SK-N-MC (cell line): Measurements from ENCODE around the gene USH2A.

Experiments used
- DNase-seq: peaks from one replicate; pipeline ENCODE4 v3.0.0-alpha.2; 2011; ENCODE audit warnings: low read depth, low spot score
- H3K27ac ChIP-seq: fragments of 200-600 bp; sonication (generic); 2 replicates; pipeline ENCODE4 v1.5.1; 2016; ENCODE audit warnings: mixed run types
- H3K36me3 ChIP-seq: fragments of 200-600 bp; sonication (generic); 2 replicates; pipeline ENCODE4 v1.6.1; 2017; ENCODE audit warnings: antibody characterized with exemption, low read length, mixed read lengths; ENCODE audit not compliant: insufficient read depth
- H3K4me3 ChIP-seq: fragments of 200-600 bp; sonication (generic); 2 replicates; pipeline ENCODE4 v1.5.1; 2016
- H3K9ac ChIP-seq: fragments of 200-600 bp; sonication (generic); 2 replicates; pipeline ENCODE4 v1.8.0; 2017; ENCODE audit warnings: mixed run types, mixed read lengths; ENCODE audit not compliant: insufficient read length
- H3K9me3 ChIP-seq: fragments of 200-600 bp; sonication (generic); 2 replicates; pipeline ENCODE4 v1.6.1; 2017; ENCODE audit warnings: low read depth, mild to moderate bottlenecking, antibody characterized with exemption, low read length, moderate library complexity, mixed read lengths
- EZH2 ChIP-seq: fragments of 200-600 bp; sonication (generic); IDR thresholded peaks from one replicate; pipeline ENCODE4 v1.6.1; 2017; ENCODE audit warnings: antibody characterized with exemption
- FOXP2 ChIP-seq: optimal IDR thresholded peaks from 2 replicates; pipeline ENCODE3; 2011; ENCODE audit warnings: mild to moderate bottlenecking, moderate library complexity; ENCODE audit not compliant: insufficient read depth; ENCODE audit errors: extremely low read length, control extremely low read depth
- POLR2AphosphoS5 ChIP-seq: IDR thresholded peaks from 2 replicates; pipeline ENCODE4 v1.6.1; 2012; ENCODE audit warnings: mild to moderate bottlenecking, low read depth, low read length, borderline replicate concordance

USH2A gene

GRCh38 chr1:215923129-215923824 lies 500.0 kb downstream of the USH2A start:
- no peaks in the 10 kb centered on the region for H3K36me3 ChIP-seq
- no peak for DNase-seq
- H3K27ac ChIP-seq: no peak overlapping the region
- H3K9ac ChIP-seq: no peak overlapping the region
- H3K4me3 ChIP-seq: no peak overlapping the region
- TF ChIP-seq POLR2AphosphoS5 (no peak), FOXP2 (no peak), EZH2 (no peak)
- H3K9me3 ChIP-seq: no peaks in the 10 kb centered on the region

GRCh38 chr1:215911406-215911968 lies 511.8 kb downstream of the USH2A start:
- Histone ChIP-seq H3K4me3 (no peak overlapping the region), H3K27ac (no peak overlapping the region), H3K36me3 (no peaks in the 10 kb centered on the region), H3K9me3 (no peaks in the 10 kb centered on the region), H3K9ac (no peak overlapping the region)
- no peak for DNase-seq
- TF ChIP-seq FOXP2 (no peak), EZH2 (no peak), POLR2AphosphoS5 (no peak)

- Histone ChIP-seq H3K9ac (no peak overlapping the region), H3K36me3 (no peaks in the 10 kb centered on the region), H3K4me3 (no peak overlapping the region), H3K9me3 (no peaks in the 10 kb centered on the region), H3K27ac (no peak overlapping the region)
- TF ChIP-seq EZH2: no peak
- TF ChIP-seq POLR2AphosphoS5: no peak
- no peak for TF ChIP-seq FOXP2
- DNase-seq: no peak
Observed at GRCh38 chr1:215905493-215906115, 517.6 kb downstream of the USH2A start.

GRCh38 chr1:215900684-215901083 lies 522.6 kb downstream of the USH2A start:
- no peak overlapping the region for H3K27ac ChIP-seq
- H3K4me3 ChIP-seq: no peak overlapping the region
- H3K9ac ChIP-seq: no peak overlapping the region
- TF ChIP-seq POLR2AphosphoS5 (no peak), EZH2 (no peak), FOXP2 (no peak)
- DNase-seq: no peak
- no peaks in the 10 kb centered on the region for H3K9me3 ChIP-seq
- no peaks in the 10 kb centered on the region for H3K36me3 ChIP-seq

GRCh38 chr1:215899901-215900300 lies 523.3 kb downstream of the USH2A start:
- H3K9ac ChIP-seq: no peak overlapping the region
- no peaks in the 10 kb centered on the region for H3K9me3 ChIP-seq
- no peak overlapping the region for H3K27ac ChIP-seq
- no peak for TF ChIP-seq EZH2
- no peak for TF ChIP-seq FOXP2
- no peak for TF ChIP-seq POLR2AphosphoS5
- no peak overlapping the region for H3K4me3 ChIP-seq
- H3K36me3 ChIP-seq: no peaks in the 10 kb centered on the region
- DNase-seq: no peak

GRCh38 chr1:215895893-215896292 lies 527.4 kb downstream of the USH2A start:
- Histone ChIP-seq H3K27ac (no peak overlapping the region), H3K9me3 (no peaks in the 10 kb centered on the region), H3K36me3 (no peaks in the 10 kb centered on the region), H3K9ac (no peak overlapping the region), H3K4me3 (no peak overlapping the region)
- no peak for DNase-seq
- TF ChIP-seq POLR2AphosphoS5: no peak
- no peak for TF ChIP-seq EZH2
- TF ChIP-seq FOXP2: no peak

GRCh38 chr1:215895276-215895675 lies 528.0 kb downstream of the USH2A start:
- Histone ChIP-seq H3K4me3 (no peak overlapping the region), H3K27ac (no peak overlapping the region), H3K9ac (no peak overlapping the region), H3K36me3 (no peaks in the 10 kb centered on the region), H3K9me3 (no peaks in the 10 kb centered on the region)
- no peak for DNase-seq
- no peak for TF ChIP-seq FOXP2
- TF ChIP-seq EZH2: no peak
- no peak for TF ChIP-seq POLR2AphosphoS5

- H3K36me3 ChIP-seq: no peaks in the 10 kb centered on the region
- no peak overlapping the region for H3K9ac ChIP-seq
- H3K9me3 ChIP-seq: no peaks in the 10 kb centered on the region
- H3K27ac ChIP-seq: no peak overlapping the region
- TF ChIP-seq EZH2 (no peak), FOXP2 (no peak), POLR2AphosphoS5 (no peak)
- no peak for DNase-seq
- no peak overlapping the region for H3K4me3 ChIP-seq
Observed at GRCh38 chr1:215894617-215895016, 528.6 kb downstream of the USH2A start.
